HG03103 (cell line): ENCODE measurements around the gene EVPL.
"Not testable (repeated sequence)": the region's sequence is repeated elsewhere in the genome, so short reads cannot be mapped to it uniquely, and the experiment has no call there.

Experiments
- ATAC-seq: cut with Tn5 transposase; IDR thresholded peaks from one replicate; pipeline ENCODE4 v1.9.1; 2021; ENCODE audit warnings: low read depth; ENCODE audit not compliant: unreplicated experiment

Gene EVPL

DNA sequence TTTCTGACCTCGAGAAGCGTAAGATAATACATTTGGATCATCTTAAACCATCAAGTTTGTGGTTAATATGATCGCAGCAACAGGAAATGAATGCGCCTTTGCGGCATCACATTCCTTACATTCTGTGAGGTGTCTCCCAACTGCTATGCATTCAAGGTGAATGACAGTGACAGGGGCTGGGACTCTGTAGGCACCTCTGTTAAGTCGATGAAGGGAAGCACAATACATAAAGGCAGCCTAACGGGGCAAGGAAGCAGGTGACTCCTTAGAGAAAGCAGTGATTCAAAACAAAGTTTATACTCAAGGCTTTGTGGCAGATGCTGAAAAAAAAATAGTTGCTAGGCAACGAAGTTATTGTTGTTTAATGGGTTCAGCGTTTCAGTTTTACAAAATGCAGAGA lies 21.6 kb upstream of the EVPL start:
- no peak for ATAC-seq

DNA sequence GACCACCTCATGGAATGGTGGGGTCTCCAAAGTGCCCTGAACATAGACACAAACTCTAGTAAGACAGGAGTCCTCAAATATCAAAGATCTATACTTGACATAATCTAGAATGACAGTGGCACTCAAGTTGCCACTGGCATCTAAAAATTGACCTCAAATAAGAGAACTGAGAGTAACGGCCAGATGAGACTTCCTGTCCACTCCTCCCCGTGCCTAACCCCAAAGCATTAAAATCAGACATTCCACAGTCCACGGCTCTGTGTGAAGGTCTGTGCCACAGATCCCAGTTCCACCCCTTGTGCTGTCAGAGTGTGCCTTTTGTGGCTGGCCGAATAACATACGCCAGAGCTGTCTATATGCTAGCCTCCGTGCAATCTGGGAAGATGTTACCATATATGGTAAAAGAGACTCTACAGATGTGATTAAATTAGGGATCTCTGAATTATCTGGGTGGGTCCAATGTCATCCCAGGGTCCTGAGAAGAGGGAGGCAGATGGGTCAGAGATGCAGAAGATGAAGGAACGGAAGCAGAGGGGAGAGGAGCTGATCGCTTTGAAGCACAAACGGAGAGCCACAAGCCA lies 21.0 kb upstream of the EVPL start:
- no peak for ATAC-seq

DNA sequence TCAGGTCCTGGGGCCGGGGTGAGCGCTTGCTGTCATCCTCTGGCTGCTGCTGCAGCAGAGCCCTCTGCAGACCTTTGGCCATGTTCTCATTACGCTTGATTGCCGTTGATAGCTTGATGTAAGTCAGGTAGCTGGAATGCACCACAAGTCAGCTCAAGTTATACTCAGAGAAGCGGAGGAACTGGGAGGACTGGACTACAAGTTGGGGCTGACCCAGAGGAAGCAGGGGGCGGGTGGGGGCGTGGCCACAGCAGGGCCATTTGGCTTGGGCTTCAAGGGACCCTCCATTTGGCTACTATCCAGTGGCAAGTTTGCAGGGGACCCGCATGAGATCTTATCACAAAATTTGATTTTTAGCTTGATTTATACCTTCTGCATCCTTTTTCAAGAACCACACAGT lies 19.0 kb upstream of the EVPL start:
- ATAC-seq = no peak

DNA sequence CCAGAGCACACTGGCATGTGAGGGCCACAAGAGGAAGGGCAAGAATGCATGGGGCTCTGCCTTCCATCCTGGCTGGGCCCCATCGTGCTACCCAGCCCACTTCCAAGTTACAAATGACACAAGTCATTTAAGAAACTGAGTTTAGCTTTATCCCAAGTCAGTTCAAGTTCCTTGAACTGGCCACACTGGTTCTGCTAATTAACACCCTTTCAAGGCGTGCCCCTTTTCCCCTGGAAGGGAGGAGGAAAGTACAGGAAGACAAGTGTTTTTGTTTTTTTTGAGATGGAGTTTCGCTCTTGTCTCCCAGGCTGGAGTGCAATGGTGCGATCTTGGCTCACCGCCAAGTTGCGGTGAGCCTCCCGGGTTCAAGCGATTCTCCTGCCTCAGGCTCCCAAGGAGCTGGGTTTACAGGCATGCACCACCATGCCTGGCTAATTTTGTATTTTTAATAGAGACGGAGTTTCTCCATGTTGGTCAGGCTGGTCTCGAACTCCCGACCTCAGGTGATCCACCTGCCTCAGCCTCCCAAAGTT lies 17.4 kb upstream of the EVPL start:
- not testable (repeated sequence) for ATAC-seq

DNA sequence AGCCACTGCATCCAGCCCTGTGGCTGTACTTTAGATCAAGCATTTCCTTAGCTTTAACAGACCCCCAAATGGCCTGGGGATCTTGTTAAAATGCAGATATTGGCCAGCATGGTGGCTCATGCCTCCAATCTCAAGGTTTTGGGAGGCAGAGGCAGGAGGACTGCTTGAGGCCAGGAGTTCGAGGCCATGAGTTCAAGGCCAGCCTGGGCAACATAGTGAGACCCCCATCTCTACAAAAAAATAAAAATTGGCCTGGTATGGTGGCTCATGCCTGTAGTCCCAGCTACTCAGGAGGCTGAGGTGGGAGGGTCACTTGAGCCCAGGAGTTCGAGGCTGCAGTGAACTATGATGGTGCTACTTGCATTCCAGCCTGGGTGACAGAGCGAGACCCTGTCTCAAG lies 15.8 kb upstream of the EVPL start:
- not testable (repeated sequence) for ATAC-seq

DNA sequence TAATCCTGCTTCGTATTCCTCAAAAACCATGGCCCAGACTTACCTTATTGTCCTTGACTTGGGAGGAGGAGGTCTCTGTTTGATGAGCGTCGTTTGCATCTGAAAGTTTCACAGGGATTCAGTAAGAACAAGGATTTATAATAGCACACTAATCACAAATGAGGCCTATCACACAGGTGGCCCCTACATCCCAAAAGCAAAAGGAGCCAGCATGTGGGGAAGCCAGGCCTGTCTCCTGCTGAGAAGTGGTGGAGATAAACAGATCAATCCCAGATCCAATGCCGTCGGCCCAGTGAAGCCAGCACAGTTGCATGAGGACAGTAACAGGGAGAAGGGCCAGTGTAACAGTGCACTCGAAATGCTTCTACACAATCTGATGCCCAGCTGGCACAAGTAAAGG lies 13.3 kb upstream of the EVPL start:
- ATAC-seq = no peak

DNA sequence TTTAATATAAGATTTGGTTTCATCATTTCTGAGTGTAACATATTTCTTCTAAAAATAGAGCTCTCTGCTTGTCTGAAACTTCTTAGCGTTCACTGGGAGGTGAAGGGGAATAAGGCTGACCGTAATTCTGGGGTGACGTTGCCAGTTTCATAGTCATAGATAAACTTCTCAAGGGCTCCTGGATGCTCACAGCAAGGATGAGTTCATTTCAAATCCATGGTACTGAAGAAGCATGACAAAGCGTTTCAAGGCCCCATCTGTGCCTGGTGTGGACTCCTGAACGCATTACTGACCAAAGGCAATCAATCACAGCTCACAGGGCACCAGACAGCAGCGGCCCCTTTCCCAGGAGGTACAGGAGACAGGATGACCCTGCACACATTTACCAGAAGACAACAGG lies 12.0 kb upstream of the EVPL start:
- ATAC-seq = no peak

DNA sequence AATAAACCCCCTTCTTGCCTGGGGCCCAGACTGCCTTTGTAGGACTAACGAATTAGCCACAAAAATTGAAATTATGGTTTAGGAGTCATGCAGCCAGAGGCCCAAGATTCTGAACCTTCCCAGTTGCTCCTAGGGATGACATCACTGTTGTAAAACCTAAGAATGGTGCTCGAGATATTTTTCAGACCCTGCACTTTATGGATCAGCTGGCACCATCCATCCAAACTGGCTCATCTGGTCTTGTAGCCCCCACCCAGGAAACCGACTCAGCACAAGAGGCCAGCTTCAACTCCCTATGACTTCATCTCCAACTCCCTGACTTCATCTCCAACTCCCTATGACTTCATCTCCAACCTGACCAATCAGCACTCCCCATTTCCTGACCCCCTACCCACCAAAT lies 10.9 kb upstream of the EVPL start:
- ATAC-seq = no peak

DNA sequence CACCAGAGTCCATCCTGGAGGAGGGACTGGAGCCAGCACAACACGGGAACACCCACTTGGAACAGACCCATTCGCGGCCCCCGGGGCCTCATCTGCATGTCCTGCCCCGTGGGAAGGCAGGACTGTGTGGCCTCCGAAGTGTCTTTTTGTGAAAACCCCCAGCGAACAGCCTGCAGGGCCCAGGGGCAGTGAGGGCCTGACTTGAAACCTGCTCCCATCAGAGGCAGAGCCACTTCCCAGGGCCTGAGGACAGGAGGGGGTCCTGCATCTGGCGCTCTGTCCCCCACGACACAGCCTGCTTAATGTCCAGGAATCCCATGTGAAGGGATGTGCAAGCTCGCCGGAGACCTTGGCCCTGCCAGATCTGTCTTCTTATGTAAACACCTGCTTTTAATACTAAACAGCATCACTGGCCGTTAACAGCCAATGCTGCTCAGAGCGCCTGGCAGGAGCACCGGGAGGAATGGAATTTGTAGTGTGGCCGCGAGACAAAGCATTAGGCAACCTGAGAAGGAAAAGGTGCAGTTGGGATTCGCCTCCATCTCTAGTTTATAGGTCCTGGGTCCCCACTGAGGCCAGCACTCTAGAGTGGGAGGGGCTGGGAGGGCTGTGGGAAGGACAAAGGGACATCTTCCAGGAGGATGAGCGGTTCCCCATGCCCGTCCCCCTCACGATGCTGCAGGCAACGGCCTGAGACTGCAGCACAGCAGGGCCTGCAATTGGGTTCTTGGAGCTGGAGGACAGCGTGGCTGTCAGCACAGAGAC lies 9.6 kb upstream of the EVPL start:
- ATAC-seq = no peak

DNA sequence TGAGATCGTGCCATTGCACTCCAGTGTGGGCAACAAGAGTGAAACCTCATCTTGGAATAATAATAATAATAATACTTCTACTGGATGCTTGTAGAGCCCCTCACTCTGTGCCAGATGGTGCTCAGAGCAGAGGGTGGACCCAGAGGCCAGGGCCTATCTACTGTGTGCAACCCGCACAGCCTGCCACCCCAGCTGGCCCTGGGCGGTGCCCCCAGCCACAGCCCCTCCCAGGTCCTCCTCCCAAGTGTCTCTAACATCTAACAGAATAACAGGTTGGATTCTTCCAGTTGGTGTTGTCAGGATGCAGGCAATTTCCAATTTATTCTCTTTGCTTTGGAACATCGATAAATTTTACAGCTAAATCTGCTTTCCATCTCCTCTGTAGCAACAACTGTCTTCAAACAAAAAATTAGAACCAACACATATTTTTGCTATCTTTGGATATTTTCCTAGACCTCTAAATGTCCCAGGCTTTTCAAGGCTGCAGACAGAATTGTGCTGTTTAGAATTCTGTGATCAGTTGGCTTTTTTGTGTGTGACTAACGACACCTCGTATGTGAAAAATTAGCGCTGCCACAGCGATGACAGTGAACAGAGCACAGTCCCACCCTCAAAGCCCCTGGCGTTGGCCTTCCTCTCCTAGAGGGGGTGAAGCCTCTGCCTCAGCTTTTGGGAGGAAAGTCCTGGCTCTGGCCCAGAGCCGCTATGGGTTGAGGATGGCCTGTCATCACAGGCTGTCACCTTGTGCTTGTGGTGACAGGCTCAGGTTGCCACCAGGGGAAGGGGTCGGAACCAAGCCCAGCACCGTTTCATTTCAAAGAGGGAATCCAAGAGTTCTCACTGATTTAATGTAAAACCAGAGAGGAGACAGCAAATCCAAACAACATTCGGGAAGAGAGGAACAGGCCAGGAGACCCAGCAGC lies 7.6 kb upstream of the EVPL start:
- no peak for ATAC-seq

DNA sequence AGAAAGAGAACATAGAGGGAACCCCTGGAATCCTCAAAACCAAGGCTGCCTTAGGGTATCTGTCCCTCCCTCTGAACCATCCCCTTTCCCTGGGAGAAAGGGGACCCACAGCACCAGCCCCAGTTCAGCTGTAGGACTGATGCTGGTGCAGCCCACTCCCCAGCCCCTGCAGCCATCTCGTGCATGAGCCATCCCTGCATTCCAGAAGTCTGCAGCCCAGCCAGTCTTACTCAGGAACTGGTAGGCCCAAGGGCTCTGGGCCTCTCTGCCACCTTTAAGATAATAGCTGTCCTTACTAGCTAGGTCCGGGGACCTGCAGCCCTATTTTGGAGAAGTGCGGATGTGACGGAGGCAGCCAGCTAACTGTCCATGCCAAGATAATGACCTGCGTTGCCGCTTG lies 6.0 kb upstream of the EVPL start:
- ATAC-seq = no peak

DNA sequence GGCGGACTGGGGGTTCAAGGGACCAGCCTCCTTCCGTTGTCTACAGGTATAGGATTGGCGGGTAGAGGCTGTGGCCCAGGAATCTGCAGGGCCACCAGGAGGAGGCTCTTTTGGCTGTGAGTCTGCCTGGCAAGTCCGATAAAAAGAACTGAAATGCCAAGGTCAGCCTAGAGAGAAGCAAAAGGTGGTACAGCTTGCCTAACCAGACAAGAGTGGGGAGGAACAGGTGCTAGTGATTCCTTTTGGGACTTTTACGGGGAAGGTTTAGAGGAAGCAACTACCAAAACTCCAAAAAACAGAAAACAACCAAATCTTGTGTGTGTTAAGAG lies 5.6 kb upstream of the EVPL start:
- ATAC-seq = no peak

DNA sequence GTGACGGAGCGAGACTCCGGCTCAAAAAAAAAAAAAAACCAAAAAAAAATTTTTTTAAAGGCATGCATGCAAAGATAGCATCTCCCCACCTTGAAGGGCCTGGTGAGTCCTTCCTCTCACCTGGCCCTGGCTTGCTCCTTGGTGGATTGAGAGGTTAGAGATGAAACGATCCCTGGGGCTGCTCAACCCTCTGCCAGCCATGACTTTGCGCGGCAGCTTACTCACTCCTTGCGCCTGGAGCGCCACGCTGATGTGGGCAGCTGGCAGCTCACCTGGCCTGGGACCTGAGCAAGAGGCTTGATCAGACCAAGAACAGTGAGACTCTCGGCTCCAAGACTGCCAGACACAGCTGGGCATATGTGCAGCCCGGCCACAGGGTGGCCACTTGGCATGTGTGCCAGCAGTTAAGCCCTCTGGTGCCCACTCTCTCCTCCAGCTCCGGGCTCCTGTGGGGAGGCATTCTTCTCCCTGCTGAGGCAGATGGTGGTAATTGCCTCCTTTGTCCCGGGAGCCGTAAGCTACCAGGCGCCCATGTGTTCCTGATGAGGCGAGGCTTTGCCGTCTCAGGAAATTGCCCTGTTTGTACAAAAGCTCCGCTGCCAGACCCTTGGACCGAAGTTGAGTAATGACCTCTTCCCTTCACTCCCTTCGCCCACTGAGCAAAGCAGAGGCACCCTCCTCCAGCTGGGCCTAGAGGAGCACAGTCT lies 5.1 kb upstream of the EVPL start:
- ATAC-seq = no peak

DNA sequence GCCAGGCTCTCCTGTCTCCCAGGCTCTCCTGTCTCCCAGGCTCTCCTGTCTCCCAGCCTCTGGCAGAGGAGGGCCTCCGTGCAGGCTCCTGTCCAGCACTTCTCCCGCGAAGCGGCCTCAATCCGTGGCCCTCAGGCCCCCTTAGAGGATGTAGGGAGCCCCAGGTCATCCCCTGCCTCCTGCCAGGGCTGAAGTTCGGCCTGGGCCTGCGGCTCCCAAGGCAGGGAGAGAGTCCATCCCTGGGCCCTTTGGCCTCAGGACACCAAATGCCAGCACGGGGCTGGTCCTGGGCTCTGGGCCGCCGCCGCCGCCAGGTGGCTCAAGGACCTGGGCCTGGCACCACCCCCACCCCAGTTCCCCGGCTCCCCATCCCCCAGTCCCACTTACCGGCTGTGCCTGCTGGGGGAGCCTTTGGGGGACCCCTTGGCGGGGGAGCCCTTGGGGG lies 370 bp downstream of the EVPL start:
- ATAC-seq = no peak

DNA sequence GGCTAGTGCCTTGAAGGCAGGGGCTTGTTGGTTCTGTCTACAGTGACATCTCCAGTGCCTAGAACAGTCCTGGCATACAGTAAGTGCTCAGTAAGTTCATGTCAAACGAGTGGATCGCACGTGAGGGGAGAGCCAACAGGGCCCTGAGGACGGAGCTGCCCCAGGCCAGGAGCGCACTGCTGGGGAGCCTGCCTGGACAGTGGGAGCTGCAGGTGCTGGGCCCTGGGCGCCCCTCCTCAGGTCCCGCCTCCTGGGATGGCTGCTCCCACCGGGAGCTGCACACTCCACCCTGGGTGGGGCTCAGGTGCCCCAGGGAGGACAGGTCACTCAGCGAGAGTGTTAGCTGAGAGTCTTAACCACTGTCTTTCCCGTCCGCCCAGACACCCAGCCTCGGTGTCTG lies 1.8 kb downstream of the EVPL start:
- ATAC-seq = no peak

DNA sequence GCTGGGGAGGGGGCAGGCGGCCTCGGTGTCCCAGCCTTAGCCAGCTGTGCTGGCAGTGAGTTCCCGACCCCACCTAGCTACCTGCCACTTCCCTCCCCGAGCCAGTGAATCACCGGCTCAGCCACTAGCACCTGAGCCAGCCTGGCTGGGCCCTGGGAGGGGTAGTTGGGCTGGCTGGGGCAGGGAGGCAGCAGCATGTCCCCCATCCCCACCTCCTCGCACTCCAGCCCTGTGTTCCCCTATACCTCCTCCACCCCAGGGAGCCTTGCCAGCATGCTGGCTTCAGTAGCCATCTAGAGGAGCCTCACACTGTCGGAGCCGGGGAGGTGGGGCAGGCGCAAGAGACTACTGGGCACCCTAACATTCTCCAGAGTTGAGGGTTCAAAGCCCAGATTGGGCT lies 2.8 kb downstream of the EVPL start:
- no peak for ATAC-seq

DNA sequence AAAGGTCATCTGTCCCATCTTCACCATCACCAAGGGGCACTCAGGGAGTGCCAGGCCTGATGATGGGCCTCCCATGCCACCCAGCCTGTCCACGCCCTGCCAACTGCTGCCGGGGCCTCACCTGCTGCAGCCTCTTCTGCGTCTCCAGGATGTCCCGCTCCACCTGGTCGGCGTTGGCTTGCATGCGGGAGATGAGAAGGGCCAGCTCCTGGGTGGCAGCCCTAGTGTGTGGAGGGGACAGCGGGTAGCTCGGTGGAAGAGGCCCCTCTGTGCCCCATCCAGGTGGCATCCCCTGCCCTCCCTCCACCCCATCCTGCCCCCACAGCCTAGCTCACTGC lies 3.2 kb downstream of the EVPL start:
- ATAC-seq = no peak

DNA sequence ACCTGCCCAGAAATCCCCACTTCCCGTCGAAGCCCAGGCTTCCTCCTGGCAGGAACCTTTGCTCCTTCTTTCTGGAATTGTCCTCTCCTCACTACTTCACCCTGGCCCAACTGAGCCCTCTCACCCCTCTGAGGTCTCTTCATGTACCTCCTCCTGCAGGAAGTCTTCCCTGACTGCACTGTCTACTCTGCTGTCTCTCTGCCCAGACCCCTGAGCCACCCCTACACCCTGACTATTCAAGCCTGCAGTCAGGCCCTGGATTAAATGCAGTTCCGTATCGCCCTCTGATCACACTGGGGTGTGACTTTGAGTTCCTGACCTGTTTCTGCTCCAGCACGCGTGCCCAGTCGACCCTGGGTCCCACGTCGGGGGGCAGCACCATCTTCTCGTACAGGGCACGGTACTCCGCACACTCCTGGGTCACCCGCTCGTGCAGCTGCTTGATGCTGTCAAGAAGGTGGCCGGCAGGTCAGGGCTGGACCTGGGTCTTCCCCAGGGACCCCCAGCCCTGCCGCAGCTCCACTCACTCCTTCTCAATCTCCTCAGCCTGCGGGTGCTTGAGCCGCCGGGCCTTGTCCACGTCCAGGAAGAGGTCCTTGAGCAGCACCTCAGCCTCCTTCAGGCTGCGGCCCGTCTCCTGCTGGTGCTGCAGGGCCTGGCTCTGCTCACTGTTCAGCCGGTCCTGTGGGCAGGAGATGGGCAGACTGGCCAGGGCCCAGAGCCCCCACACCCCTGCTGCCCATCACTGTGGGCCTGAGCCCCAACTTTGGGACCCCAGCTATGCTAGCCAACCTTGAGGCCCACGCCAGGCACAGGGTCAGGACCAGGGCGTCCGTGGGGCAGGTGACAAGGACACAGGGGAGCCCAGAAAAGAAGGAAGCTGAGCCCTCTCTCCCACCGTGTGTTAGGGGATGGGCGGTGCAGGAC lies 3.9 kb downstream of the EVPL start:
- no peak for ATAC-seq

DNA sequence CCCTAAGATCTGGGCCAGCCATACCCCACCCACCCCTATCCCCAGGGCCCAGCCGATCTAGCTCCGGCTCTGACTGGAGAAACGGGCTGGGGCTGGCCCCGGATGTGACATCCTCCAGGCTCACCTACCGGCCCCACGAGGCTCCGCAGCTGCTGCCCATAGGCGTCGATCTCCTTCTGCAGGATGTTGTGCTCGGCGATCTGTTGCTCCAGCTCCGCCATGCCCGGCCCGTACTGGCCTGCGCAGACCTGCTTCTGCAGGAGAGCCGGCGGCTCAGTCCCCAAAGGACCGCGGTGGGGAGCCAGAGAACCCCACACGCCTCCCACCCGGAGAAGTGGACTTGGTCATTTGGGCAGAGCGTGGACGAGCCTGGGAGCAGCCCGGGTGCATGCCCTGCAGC lies 4.8 kb downstream of the EVPL start:
- ATAC-seq = no peak
